ENCODE results near the gene GCKR. TPM values are rescaled to one million over a fixed set of nuclear protein-coding genes. Genes with fewer than 3 reads are reported as not detected.
"Not testable (repeated sequence)": the region's sequence is repeated elsewhere in the genome, so short reads cannot be mapped to it uniquely, and the experiment has no call there.

GCKR gene
- total RNA-seq, 1 donor from 2014 or later, result not detected

DNA sequence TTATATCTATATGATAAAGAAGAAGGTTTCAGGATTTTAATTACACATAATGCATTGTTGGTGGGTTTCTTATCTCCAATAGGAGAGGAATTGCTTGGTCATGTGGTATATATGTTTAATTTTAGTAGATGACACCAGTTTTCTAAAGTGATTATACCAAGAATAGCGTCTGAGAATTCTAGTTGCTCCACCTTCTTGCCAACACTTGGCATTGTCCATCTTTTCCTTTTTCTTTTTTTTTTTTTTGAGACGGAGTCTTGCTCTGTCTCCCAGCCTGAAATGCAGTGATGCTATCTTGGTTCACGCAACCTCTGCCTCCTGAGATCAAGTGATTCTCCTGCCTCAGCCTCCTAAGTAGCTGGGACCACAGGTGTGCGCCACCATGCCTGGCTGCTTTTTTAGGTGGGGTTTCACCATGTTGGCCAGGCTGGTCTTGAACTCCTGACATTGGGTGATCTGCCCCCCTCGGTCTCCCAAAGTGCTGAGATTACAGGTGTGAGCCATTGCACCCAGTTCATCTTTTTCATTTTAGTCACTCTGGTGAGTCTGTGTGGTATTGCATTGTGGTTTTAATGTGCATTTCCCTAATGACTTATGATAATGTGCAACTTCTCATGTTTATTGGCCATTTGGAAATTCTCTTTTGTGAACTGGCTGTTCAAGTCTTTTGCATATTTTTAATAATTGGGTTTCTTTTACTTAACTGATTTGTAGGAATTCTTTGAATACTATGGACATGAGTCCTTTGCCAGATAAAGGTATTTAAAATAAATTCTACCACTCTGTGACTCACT is 48.9 kb downstream of the GCKR start:
- intact Hi-C loops (cut with micrococcal nuclease), result no loop called here
- Histone ChIP-seq H3K4me1 (no peaks in the 10 kb centered on the region), H3K9me3 (replicated peaks) (peaks cover 19% of the 10 kb centered on the region), H3K4me3 (no peak overlapping the region), H3K36me3 (no peaks in the 10 kb centered on the region), H3K27me3 (ENCODE audit: low read depth) (no peaks in the 10 kb centered on the region), H3K27ac (replicated peaks) (no peak overlapping the region)
- TF ChIP-seq, protein P1, sequence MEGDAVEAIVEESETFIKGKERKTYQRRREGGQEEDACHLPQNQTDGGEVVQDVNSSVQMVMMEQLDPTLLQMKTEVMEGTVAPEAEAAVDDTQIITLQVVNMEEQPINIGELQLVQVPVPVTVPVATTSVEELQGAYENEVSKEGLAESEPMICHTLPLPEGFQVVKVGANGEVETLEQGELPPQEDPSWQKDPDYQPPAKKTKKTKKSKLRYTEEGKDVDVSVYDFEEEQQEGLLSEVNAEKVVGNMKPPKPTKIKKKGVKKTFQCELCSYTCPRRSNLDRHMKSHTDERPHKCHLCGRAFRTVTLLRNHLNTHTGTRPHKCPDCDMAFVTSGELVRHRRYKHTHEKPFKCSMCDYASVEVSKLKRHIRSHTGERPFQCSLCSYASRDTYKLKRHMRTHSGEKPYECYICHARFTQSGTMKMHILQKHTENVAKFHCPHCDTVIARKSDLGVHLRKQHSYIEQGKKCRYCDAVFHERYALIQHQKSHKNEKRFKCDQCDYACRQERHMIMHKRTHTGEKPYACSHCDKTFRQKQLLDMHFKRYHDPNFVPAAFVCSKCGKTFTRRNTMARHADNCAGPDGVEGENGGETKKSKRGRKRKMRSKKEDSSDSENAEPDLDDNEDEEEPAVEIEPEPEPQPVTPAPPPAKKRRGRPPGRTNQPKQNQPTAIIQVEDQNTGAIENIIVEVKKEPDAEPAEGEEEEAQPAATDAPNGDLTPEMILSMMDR (IDR thresholded peaks at IDR 0.05; ENCODE audit: borderline replicate concordance), result no peak
- no peak for DNase-seq

DNA sequence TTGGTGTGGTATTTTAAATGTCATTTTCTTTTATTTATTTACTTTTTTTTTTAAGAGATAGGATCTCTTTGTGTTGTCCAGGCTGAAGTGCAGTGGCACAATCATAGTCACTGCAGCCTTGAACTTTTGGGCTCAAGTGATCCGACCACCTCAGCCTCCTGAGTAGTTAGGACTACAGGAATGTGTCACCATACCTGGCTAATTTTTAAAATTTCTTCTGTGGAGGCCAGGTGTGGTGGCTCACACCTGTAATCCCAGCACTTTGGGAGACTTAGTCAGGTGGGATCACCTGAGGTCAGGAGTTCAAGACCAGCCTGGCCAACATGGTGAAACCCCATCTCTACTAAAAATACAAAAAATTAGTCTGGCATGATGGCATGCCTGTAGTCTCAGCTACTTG is 52.7 kb downstream of the GCKR start:
- no peaks in the 10 kb centered on the region for H3K4me1 ChIP-seq
- H3K27ac ChIP-seq (replicated peaks), result no peak overlapping the region
- H3K9me3 ChIP-seq (replicated peaks), result peaks cover 19% of the 10 kb centered on the region
- intact Hi-C loops (cut with micrococcal nuclease), result no loop called here
- peaks cover 12% of the 10 kb centered on the region for H3K27me3 ChIP-seq (ENCODE audit: low read depth)
- no peaks in the 10 kb centered on the region for H3K36me3 ChIP-seq
- no peak for DNase-seq
- H3K4me3 ChIP-seq, result no peak overlapping the region
- TF ChIP-seq, protein P1 (IDR thresholded peaks at IDR 0.05; ENCODE audit: borderline replicate concordance), result no peak

DNA sequence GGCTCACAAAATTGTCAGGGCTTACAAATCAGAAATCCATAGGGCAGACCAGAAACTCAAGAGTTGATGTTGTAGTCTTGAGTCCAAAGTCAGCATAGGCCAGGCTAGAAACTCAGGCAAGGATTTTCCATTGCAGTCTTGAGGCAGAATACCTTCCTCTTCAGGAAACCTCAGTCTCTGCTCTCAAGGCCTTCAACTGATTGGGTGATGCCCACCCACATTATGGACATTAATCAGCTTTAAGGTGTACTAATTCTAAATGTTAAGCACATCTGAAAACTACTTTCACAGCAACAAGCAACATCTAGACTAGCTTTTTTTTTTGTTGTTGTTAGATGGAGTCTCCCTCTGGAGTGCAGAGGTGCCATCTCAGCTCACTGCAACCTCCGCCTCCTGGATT is 54.9 kb downstream of the GCKR start:
- Histone ChIP-seq H3K36me3 (no peaks in the 10 kb centered on the region), H3K9me3 (replicated peaks) (peaks cover 4% of the 10 kb centered on the region), H3K27ac (replicated peaks) (no peak overlapping the region), H3K27me3 (ENCODE audit: low read depth) (peaks cover 32% of the 10 kb centered on the region), H3K4me1 (no peaks in the 10 kb centered on the region), H3K4me3 (no peak overlapping the region)
- TF ChIP-seq, protein P1 (IDR thresholded peaks at IDR 0.05; ENCODE audit: borderline replicate concordance), result no peak
- DNase-seq, result no peak
- intact Hi-C loops (cut with micrococcal nuclease), result no loop called here

DNA sequence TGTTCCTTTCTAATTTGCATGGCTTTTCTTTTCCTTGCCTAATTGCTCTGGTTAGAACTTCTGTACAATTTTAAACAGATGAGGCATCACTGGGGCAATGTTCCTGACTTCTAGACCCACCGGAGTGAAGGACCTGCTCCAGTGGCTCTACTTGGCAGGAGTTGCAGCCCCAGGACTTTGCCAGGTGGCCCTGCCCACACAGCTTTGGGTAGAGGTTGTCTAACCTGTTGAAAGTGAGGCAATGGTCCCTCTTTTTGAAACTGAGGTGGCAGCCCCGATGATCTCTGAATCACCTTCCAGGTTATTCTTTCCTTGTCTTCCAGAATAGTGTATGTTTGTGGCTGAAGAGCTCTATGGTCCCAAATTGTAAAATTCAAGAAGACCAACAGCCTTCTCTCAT is 56.3 kb downstream of the GCKR start:
- intact Hi-C loops (cut with micrococcal nuclease), result no loop called here
- H3K9me3 ChIP-seq (replicated peaks), result no peaks in the 10 kb centered on the region
- H3K27ac ChIP-seq (replicated peaks), result no peak overlapping the region
- no peaks in the 10 kb centered on the region for H3K36me3 ChIP-seq
- H3K4me1 ChIP-seq, result no peaks in the 10 kb centered on the region
- H3K27me3 ChIP-seq (ENCODE audit: low read depth), result peaks cover 32% of the 10 kb centered on the region
- DNase-seq, result no peak
- H3K4me3 ChIP-seq, result no peak overlapping the region
- TF ChIP-seq, protein P1 (IDR thresholded peaks at IDR 0.05; ENCODE audit: borderline replicate concordance), result no peak

DNA sequence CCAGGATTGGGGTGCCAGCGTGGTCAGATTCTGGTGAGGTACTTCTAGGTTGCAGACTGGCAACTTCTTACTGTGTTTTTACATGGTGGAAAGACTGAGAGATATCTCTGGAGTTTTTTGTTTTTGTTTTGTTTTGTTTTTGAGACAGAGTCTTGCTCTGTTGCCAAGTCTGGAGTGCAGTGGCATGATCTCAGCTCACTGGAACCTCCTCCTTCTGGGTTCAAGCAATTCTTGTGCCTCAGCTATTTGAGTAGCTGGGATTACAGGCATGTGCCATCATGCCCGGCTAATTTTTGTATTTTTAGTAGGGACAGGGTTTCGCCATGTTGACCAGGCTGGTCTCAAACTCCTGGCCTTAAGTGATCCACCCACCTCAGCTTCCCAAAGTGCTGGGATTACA is 57.8 kb downstream of the GCKR start:
- H3K4me1 ChIP-seq; H3K9me3 ChIP-seq (replicated peaks); H3K4me3 ChIP-seq; intact Hi-C loops (cut with micrococcal nuclease); DNase-seq; H3K27ac ChIP-seq (replicated peaks); H3K36me3 ChIP-seq: not testable (repeated sequence)
- H3K27me3 ChIP-seq (ENCODE audit: low read depth), result peaks cover 36% of the 10 kb centered on the region

DNA sequence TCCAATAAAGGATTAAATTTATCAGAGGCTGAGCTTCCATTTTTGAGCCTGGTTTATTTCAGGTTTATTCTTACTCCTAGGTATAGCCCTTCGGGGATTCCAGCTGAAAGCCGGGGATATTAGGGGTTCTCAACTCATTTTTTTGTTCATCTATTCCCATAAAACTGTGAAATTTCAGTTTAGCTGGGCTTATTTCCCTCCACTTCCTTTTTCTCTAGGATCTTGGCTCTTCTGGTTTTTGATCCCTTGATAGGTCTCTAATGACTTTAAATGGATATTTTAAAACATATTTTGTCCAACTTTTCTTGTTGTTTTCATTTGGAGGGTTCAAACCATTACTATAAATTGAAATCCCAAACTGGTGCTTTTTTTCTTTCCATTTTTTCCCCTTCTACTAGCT is 62.6 kb downstream of the GCKR start:
- DNase-seq, result no peak
- H3K4me1 ChIP-seq, result no peaks in the 10 kb centered on the region
- intact Hi-C loops (cut with micrococcal nuclease), result no loop called here
- no peaks in the 10 kb centered on the region for H3K36me3 ChIP-seq
- peaks cover 58% of the 10 kb centered on the region for H3K27me3 ChIP-seq (ENCODE audit: low read depth)
- H3K4me3 ChIP-seq, result no peak overlapping the region
- TF ChIP-seq, protein P1 (IDR thresholded peaks at IDR 0.05; ENCODE audit: borderline replicate concordance), result no peak
- H3K27ac ChIP-seq (replicated peaks), result no peak overlapping the region
- no peaks in the 10 kb centered on the region for H3K9me3 ChIP-seq (replicated peaks)
